ENCODE results near the gene STARD7.
"Not testable (repeated sequence)": the region's sequence is repeated elsewhere in the genome, so short reads cannot be mapped to it uniquely, and the experiment has no call there.

Gene STARD7

DNA sequence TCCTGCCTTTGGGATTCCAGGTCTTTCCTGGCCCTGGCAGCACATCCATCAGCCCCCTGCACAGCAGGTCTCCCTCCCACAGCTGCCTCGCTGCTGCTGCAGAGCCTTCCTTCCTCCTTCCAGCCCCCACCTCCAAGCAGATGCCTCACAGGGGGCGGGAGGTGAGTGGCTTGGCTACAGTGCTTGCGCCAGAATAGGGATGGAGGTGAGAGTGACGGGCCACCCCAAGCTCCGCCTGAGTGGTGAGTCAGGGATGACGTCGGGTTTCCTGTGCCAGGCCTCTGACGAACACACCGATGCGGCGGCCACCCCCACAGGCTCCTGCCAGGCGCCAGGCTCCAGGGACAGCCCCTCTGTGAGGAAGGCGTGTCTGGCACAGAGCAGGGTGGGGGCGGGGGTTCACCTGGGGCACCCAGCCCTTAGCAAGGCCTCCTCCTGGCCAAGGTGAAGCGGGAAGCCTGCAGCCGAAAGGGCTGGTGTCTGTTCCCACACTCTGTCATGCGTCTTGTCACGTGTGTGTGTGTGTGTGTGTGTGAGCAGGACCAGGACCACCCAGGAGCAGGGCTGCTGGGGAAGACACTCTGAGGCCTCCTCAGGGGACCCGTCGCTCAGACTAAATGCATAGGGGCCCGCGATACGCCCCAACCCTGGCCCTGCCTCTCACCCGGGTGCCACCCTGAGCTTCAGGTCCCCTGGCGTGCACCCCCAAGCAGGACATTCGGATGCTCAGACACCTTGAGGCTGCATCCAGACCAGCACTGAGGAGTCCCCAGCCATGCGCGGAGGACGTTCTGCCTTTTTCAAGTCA is 60.0 kb downstream of the STARD7 start:
- DNase-seq (ENCODE audit: low read depth): peak; percentile 35

DNA sequence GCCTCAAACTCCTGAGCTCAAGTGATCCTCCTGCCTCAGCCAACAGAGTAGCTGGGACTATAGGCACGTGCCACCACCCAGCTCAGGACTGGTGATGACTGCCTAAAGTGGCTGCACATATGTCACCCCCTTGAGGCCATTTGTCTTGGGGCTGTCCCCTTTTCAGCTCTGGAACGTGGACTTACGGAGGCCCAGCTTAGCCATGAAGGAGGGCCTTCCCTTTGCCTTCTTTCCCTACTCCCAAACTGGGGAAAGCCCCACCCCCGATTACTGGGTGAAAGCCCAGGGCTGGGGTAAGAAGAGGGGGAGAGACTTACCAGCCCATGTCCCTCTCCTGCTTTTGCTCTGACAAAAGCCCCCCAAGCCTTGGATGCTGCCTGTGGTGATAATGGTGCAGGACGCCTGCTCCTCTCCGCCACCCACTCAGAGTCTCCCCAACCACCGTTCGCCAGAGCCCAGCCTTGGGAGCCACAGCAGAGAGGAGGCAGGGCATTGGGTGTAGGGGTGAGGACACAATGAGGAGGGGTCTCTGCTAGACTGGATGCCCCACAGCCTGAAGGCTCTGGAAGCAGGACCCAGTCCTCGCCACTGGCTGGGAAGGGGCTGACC is 60.9 kb downstream of the STARD7 start:
- DNase-seq (ENCODE audit: low read depth): no peak

- DNase-seq (ENCODE audit: low read depth): no peak
These were observed 61.6 kb downstream of the STARD7 start for GRCh38 chr2:96146881-96147592.

- no peak for DNase-seq (ENCODE audit: low read depth)
These were observed 62.3 kb downstream of the STARD7 start for GRCh38 chr2:96146153-96146880.

GRCh38 chr2:96145848-96146152 is 62.8 kb downstream of the STARD7 start:
- no peak for DNase-seq (ENCODE audit: low read depth)

DNA sequence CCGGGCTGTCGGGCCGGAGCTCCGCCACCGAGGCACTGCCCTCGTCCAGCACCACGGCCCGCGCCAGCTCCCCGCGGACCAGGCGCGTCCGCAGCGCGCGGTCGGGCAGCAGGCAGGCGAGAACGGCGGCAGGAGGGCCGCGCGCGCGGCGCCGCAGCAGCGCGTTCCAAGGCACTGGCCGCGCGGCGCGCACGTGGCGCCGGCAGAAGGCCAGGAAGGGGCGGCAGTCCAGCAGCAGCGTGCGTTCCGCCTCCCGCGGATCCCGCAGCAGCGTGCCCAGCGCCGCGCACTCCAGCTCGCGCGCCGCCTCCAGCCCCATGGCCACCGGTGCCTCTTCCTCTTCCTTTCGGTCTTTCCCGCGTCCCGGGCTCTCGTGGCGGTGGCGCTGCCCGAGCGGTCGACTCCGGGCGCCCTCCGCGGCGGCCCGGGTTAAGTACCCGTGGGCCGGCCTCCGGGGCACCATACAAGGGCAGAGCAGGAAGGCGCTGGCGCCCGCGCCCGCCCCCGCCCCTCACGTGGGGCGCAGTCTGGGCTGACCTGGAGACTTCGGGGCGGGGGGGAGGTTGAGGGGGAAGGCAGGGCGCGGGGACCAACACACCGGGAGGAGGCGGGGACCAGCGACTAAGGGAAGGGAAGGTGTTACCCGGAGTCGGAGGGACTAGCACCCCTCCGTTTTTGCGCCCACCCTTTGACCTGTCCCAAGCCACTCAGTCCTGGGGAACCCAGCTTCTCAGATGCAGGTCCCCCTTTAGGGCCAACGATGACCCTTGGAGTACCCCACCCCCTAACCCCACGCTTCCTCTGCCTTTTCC is 63.4 kb downstream of the STARD7 start, which contains the start of gene DUSP2:
Gene DUSP2, minus strand, starts transcription at position 405 of the 812 bp plus-strand sequence. Its CDS starts 86 bp downstream, at position 319.
- DNase-seq (ENCODE audit: low read depth): peak; percentile 24

DNA sequence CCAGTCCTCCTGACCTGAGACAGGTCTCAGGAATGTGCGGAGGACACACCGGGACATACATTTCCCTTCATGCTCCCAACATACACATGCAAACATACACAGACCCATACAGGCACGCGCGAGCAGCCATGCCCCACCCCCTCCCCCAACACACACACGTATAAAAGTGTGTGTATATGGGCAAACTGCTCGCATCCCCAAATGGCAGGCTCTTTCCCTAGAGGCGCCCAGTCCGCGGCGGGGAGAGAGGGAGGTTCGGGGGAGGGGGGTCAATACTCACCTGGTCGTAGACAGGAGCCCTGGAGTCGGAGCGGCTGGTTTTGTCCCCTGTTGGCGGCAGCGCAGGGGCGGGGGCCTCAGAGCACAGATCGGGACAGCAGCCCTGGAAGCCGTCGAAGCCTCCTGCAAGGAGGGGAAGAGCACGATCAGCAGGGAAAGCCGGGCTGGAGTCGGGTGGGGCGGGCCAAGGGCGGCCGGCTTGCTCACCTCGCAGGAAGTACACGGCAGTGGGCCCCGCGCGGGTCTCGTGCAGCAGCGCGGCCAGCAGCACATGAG is 64.1 kb downstream of the STARD7 start:
- no peak for DNase-seq (ENCODE audit: low read depth)

DNA sequence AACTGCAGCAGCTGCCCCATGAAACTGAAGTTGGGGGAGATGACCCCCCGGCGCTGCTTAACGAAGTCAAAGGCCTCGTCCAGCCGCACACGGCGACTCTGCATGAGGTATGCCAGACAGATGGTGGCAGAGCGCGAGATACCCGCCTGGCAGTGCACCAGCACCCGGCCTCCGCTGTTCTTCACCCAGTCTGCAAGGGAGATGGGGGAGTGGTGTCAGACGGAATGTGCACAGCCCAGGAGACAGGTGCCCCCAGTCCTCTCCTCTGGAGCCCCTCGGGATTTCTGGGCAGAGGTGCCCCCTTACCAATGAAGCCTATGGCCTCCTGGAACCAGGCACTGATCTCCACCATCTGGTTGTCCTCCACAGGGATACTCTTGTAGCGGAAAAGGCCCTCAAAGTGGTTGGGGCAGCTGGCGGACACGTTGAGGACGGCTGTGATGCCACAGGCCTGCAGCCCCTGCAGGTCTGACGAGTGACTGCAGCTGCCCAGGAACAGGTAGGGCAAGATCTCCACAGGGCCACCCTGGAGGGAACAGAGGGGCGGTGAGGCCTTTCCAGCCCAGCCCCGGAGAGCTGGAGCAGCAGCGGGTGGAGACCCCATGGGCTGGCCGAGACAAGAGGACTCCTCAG is 64.7 kb downstream of the STARD7 start:
- DNase-seq (ENCODE audit: low read depth): no peak

- DNase-seq (ENCODE audit: low read depth): no peak
These were observed 65.3 kb downstream of the STARD7 start for GRCh38 chr2:96143231-96143847.

- DNase-seq (ENCODE audit: low read depth): no peak
These were observed 66.2 kb downstream of the STARD7 start for GRCh38 chr2:96142217-96143113.

DNA sequence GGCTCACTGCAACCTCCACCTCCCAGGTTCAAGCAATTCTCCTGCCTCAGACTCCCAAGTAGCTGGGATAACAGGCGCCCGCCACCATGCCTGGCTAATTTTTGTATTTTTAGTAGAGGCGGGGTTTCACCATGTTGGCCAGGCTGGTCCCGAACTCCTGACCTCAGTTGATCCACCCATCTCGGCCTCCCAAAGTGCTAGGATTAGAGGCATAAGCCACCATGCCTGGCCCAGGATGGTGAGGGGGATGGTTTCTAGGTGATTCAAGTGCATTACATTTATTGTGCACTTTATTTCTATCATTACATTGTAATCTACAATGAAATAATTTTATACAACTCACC is 67.0 kb downstream of the STARD7 start:
- not testable (repeated sequence) for DNase-seq (ENCODE audit: low read depth)

GRCh38 chr2:96140941-96141623 is 67.5 kb downstream of the STARD7 start:
- DNase-seq (ENCODE audit: low read depth): no peak

DNA sequence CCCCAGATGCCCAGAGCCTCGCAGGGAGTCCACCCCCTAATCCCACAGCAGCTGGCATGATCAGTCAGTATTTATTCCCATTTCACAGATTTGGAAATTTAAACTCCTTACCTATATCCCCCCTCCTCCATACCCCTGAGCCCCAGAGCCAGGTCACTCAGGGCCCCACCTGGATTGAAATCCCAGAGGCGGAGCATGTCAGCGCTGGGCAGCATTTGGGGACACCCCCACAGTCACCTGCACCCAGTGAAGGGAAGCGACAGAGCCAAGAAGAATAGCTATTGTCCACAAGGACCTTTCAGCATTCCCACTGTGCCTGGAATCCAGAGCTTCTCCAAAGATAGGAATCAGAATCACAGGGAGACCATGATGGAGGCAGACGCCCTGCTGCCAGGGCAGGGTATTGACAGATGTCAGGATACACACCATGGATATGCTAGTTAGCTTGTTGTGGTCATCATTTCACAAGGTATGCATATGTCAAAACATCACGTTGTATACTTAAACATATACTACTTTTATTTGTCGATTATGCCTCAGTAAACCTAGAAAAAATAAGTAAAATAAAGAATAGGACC is 69.4 kb downstream of the STARD7 start:
- DNase-seq (ENCODE audit: low read depth): no peak

DNA sequence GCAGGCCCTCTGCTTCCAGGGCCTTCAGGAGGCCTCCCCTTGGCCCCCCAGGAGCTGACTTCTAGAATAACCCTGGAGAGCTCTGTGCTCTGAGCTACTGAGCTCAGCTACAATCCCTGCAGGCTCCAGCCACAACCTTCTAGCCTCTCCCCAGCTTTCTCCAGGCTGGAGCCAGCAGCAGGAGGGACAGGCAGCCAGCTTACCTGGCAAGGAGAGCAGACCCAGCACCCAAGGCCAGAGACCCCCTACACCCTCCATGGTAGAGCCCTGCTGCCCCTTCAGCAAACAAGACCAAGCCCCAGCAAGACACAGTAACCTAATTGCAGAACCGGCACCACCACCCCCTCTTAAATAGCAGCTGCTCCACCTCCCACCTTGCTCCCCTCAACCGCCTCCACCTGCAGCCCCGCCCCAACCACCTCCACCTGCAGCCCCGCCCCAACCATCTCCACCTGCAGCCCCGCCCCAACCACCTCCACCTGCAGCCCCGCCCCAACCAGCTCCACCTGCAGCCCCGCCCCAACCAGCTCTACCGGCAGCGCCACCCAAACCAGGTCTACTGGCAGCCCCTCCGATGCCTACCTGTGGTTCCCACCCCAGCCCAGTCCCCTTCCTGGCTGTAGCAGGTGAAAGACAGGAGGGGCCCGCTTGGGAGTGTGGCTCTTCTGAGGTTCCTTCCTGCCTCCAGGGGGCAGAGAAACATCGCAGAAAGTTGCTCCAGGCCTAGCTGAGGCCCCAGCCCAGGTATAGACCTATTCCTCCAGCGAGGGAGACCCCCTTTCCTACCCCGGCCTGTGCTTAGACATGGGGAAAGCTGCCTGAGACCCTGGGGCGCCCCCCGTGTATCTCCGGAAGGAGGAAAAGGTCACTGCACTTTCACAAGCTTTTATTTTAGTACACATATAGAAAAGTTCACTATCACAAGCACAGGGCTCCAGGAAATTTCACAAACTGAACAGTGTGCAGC is 70.2 kb downstream of the STARD7 start, which contains the start of gene ASTL:
Gene ASTL, minus strand, starts transcription at position 324 of the 967 bp plus-strand sequence. Its CDS starts 66 bp downstream, at position 258.
- DNase-seq (ENCODE audit: low read depth): no peak

DNA sequence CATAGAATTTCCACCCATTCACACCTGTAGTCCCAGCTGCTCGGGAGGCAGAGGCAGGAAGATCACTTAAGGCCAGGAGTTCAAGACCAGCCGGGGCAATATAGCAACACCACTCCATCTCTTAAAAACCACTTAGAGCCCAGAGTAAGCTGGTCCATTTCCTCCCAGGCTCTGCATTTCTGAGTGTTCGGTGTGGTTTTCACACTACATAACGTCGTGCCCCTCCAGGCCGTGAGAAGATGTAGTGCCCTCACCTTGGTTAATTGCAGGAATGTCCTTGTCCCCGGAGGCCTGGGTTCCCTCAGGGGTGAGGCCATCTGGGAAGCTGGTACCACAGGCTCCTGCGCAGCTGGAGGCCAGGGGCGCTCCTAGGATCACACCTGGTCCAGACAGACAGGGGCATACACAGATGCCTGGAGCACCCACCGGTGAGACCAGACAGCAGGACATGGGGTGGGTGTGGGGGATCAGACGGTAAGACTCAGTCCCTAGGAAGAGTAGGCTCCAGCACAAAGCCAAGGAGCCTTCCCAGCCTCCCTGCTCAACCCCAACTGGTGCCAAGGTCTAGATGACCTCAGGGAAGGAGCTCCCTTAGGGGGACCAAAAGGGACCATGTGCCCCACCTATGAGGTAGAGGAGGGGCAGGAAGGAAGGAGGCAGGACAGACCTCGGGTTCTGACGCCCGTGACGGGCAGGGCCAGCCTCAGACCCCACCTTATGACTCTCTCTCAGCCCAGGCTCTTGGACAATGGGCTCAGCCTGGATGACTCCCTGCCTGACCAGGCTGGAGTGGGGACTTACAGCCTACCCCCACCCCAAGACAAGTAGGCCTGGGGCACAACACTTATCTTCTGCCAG is 71.1 kb downstream of the STARD7 start:
- DNase-seq (ENCODE audit: low read depth): no peak

DNA sequence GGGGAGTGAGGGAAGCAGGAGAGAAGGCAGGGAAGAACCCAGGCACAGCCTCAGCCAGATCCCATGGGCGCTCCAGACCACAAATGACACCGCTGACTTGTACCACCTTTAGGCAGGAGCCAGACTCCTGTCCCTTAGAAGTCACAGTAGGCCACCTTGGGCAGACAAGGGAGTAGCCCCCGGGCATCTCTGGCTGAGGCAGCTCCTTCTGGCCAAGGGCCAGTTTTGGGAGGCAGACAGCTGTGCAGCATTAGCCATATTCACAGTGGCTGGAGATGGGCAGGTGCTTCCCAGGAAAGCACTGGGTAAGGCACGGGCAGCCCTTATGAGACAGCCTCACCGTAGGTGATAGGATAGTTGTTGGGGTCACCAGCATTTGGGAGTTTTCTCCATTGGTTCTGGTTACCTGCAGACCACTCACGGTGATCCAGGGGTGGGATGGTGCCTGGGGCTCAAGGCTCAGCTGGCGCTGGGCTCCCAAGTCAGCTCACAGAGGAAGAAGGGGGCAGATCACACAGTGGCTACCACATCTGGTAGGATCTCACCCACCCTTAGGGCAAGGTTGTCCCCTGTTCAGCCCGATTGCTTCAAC is 72.4 kb downstream of the STARD7 start:
- no peak for DNase-seq (ENCODE audit: low read depth)
